Inflammatory macrophage (primary cell): ENCODE data around the gene HDGFL2.
"Not testable (repeated sequence)": the region's sequence is repeated elsewhere in the genome, so short reads cannot be mapped to it uniquely, and the experiment has no call there.

ENCODE experiments used
- DNase-seq, 2 donors: peaks; one replicate each; pipeline ENCODE4 v3.0.0-alpha.2; 2020 to 2022

The HDGFL2 gene

DNA sequence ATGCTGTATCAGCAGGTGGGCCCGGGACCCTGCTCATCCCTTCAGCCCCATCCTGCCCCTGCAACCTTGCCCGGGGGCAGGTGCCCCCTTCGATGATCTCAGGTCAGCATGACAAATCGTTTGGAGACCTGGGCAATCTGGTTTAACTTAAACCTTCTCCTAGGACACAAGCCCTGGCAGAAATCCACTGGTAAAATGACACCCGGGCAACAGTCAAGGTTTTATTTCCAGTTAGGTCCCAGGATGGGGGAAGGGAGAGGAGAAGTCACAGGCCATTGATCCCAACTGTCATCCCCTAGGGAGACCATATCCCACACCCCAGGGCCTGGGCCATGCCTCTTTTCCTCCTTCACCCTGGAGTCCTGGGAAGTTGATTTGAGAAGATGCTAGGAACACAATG is 64.7 kb downstream of the HDGFL2 start:
- DNase-seq: no peak

DNA sequence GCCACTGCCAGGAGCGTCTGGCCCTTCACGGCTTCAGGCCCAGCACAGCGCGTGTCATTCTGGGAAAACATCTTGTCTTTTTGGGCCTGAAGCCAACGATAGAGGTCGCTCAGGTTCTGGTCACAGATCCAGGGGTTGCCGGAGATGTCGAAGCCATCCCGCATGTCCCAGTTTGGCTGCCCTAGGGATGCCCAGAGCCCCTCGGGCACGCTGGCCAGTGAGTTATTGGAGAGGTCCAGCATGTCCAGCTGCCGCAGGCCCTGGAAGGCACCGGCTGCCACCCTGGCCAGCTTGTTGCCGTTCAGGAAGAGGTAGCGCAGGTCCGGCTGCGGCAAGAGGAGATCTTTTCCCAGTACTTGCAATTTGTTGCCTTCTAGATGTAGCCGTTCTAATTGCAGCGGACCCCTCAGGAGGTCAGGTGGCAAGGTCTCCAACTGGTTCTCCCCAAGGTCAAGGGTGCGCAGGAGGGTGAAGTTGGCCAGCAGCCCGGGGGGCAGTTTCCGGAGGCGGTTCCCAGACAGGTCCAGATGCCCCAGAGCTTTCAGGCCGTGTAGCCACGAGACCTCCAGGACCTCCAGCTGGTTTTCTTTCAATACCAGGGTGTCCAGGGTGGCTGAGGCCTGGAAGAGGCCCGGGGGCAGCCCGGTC is 66.0 kb downstream of the HDGFL2 start:
- DNase-seq: no peak

DNA sequence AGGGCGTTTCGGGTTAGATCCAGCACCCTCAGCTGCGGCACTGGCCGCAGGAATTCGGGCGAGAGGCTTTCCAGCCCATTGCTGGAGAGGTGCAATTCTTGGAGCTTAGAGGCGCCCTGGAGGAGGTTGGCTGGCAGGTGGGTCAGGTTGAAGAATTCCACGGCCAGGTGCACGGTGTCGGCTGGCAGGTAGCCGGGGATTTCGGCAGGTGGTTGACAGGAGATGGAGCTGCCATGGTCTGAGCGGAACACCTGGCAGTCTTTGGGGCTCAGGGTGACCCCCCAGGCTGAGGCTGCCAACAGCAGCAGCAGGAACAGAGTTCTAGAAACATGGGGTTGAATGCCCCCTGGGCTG is 66.5 kb downstream of the HDGFL2 start:
- DNase-seq: no peak

DNA sequence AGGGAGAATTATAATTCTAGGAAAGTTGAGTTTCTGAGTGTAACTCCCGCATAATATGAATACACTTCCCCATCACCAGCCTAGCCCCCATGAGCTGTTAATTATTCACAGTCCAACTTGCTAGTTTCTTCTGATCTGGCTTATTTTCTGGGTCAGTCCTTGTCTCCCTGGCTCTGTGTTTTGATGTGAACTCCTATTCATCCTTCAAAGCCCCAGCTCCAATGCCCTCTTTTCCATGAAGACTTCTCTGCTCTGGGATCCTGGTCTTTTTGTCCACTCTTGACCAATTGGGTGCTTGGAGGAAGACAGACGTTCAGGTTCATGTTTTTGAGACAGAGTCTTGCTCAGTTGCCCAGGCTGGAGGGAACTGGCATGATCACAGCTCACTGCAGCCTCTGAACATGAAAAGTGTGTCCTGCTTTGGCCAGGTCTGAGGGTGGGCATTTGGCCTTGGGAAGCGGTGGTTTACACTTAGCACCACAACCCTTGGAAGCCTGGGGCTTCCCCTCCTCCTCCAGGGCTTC is 67.1 kb downstream of the HDGFL2 start:
- no peak for DNase-seq

DNA sequence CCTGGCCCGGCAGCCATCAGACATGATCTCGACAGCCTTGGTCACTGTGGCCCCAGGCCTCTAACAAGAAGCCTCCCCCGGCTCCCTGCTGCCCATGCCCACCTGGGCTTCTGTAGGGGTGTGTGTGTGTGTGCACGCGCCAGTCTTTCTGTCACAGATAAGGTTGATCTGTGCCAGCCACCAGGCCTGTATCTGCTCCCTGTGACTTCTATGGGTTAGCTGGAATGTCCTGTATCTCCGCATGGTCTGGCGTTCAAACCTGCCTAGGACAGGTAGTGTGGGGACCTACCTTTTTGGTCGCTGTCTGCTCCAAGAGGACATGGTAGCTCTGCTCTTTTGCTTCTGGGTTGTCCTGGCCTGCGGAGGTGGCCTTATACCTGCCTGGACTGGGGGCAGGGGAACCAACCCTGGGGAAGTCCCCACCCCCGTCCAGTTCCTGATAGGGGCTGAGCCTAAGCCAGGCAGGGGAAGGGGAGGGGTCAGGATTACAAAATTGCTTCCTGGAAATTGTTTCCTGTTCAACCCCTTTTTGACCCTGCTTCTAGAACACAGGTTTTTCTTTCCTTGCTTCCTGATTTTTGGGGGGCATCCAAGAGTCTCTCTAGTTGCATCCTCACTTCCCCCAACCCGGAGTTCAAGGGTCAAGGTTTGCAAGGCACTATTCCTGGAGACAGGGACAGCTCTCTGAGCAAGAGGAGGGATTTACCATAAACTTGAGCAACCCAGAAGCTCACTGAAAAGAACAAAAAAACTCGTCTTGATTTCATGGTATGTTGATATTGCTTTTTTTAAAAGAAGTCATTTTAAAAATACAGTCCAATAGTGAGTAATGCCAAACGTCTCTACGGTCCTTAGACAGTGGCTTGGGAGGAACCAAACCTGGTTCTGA is 67.8 kb downstream of the HDGFL2 start, which contains the start of gene LRG1:
Gene LRG1, minus strand, starts transcription at position 344 of the 889 bp plus-strand sequence. Its CDS starts 23 bp downstream, at position 321.
- DNase-seq: peak; percentile 90 to 96

DNA sequence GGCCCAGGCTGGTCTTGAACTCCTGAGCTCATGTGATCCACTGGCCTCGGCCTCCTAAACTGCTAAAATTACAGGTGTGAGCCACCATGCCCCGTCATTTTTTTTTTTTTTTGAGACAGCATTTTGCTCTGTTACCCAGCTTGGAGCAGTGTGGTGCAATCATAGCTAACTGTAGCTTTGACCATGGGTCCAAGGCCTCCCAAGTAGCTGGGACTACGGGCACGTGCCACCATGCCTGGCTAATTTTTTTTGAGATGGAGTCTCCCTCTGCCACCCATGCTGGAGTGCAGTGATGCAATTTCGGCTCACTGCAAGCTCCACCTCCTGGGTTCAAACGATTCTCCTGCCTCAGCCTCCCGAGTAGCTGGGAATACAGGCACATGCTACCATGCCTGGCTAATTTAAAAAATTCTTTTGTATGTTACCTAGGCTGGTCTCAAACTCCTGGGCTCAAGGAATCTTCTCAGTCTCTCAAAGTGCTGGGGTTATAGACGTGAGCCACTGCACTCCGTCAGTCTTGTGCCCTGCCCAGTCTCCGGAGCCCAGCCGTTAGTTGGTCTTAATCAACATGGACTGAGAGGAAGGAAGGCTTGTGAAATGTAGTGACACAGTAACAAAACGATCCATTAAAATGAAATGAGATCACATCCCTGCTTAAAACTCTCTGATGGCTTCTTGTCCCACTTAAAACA is 69.2 kb downstream of the HDGFL2 start:
- peak; percentile 78 to 89 for DNase-seq

DNA sequence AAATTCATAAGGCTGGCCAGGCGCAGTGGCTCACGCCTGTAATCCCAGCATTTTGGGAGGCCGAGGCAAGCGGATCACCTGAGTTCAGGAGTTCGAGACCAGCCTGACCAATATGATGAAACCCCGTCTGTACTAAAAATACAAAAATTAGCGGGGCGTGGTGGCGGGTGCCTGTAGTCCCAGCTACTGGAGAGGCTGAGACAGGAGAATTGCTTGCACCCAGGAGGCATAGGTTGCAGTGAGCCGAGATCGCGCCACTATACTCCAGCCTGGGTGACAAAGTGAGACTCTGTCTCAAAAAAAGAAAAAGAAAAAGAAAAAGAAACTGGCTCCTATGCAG is 69.7 kb downstream of the HDGFL2 start:
- not testable (repeated sequence) for DNase-seq

DNA sequence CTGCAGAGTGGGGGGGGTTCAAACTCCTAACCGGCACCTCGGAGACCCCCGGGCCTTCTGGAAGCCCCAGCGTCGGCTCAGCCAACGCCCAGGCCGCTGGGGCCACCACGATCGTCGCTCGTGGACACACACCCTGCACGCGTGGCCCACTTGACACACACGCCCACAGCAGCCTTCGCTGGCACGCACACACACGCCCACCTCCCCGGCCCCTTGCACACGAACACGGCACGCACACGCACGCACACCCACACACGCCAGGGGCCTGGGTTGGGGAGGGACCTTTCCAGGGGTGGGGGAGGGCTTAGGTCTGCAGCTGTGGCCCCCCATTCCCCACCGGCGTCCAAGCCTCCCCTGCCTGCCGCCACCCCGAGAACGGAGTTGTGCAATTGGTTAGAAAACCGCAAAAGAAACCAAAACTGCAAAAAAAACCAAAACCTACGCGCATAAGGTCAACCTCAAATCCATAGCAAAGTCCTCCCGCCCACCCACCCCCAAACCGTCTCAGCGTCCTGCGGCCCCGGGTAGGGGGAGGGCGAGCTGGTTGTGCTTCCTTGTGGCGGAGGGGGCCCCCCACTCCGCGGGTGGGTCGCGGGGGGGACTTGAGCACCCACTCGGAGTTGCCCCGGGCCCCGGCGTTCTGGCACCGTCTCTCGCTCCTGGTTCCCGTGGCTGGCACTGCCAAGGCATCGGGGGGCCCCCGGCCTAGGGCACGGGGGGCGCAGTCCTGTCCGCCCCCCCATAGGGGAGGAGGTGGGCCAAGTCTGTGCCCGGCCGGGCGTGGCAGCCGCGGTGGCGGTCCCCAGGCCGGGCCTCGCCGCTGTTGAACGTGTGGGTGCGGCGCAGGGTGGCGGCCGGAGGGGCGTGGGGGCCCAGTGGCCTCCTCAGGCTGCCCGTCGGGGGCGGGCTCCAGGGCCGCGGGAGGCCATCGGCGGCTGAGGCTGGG is 71.1 kb downstream of the HDGFL2 start:
- DNase-seq: peak; percentile 54 to 75

DNA sequence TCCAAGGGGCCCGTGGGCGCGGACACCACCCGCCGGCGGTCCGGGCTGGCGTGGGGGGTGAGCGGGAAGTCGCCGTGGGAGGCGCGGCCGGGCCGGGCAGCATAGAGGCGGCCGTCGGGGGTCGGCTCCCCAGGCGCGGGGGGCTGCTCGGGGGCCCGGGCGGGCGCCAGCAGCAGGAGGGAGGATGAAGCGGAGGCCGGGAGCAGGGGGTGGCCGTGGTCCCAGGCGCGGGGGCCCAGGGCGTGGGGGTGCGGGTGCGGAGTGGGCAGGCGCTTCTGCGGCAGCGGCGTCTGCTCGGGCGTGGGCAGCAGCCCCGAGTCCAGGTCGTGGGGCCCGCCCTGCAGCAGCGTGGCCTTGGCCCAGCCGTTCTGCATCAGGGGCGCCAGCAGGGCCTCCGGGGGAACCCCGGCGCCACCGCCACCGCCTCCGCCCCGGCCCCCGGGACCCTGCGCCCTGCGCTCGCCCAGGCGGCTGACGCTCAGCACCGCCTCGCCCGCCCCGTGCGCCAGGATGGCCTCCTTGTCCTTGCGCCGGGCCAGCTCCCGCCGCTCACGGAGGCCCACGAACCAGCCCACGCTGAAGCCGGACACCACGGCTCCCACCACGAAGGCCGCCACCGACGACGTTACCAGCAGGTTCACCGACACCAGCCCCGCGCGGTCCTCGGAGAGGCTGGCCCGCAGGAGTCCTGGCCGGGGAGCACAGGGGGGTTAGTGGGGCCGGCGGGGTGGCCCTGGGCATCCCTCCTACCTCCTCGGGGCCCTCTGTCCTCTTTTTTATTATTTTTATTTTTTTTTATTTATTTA is 71.9 kb downstream of the HDGFL2 start:
- peak in 1 of 2 donors; percentile 35 for DNase-seq

DNA sequence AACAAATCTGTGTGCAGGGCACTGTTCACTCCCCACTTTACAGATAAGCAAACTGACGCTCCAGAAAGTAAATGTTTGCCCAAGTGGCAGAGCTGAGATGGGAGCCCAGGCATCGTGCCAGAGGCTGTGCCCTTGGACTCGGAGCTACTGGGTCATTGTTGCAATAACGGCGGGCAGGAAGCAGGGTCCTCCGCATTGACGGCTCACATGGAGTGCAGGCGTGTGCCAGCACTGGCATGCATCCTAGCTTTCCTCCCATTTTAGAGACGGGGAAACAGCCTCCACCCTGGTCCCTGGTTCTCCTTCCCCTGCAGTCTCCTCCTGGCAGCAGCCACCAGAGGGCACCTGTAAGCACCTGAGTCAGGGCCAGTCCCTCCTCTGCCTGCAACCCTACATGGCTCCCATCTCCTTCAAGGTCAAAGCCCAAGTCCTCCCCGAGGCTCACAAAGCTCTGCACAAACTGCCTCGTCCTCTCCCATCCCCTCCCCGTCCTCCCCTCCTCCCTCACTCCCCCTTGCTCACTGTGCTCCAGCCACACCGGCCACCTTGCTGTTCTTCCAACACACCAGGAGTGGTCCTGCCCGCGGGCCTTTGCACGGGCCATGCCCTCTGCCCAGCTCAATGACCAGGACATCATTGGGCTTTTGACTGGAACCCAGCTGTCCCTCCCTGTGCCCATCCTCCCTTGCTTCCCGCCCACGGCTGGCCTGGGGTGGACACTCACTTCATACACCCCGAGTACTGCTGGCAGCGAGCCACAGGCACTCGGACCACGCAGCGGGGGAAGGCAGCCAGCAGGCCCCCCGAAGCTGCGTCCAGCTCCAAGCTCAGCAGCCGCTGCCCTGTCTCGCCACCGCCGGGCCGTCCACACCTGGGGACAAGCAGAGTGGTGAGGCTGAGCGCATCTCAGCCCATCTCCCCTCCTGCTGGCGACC is 75.5 kb downstream of the HDGFL2 start:
- peak in 1 of 2 donors; percentile 39 for DNase-seq

DNA sequence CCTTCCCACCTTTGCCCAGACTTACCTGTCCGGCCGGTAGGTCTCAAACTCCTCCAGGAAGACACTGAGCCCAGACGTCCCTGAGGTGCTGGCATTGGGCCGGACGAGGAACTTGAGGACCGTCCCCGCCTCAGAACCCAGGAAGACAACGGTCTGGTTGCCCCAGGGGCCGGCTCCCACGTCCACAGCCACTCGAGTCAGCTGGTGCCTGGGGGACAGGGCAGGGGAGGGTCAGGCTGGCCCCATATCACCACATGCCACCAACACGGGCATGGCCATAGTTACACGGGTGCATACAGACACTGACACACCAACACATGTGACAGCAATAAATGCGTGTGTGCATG is 76.1 kb downstream of the HDGFL2 start:
- DNase-seq: no peak

DNA sequence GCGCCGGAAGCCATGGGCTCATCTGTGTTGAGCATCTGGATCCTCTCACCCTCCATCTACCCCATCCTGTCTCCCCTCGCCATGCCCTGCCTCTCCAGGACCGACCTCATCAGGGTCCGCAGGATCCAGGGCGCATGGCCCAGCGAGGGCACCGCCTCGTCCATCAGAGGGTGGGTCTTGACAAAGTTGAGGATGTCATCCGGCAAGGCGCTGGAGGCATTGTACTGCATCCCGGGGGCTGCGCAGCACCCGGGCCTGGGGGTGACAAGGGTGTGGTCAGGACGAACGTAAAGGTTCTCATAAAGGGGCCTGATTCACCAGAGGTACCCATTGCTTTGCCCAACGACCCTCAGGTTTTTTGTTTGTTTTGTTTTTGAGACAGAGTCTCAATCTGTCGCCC is 77.9 kb downstream of the HDGFL2 start:
- no peak for DNase-seq

DNA sequence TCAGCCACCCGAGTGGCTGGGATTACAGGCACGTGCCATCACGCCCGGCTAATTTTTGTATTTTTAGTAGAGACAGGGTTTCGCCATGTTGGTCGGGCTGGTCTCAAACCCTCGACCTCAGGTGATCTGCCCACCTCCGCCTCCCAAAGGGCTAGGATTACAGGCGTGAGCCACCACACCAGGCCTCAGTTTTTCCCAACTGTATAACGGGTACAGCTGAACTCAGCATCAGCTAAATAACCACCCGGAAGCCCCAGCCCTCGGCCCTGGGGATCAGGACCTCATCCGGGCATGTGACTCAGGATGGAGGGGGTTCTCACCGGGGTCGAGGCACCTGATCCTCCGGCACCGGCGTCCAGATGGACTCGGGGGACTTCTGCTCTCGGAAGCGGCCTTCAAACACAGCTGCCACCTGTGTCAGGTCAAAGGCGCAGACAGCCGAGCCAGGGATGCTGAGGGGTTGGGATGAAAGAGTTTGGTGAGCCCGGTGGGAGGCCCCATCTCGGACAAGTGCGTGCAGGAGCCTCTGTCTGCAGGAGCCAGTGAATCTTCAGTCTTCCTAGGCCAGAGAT is 78.5 kb downstream of the HDGFL2 start:
- DNase-seq: no peak
